Natural killer cell (primary cell): ENCODE data around the gene CEP104. TPM values are rescaled to one million over a fixed set of nuclear protein-coding genes. Genes with fewer than 3 reads are reported as not detected.

Experiments
- ATAC-seq, 3 donors: fragments of 150-1000 bp in 2 of 3; fragments of 200-7000 bp in 1 of 3; cut with Tn5 transposase; 1 replicate in 1 of 3; 2 replicates in 2 of 3; pipeline ENCODE4 v1.10.0; 2021; ENCODE audit warnings: mild to moderate bottlenecking in 2 of 3, moderate library complexity in 2 of 3
- DNase-seq, 2 donors: peaks; one replicate each; pipeline versions ENCODE4 v3.0.0 to v3.0.0-alpha.2; 2013 to 2021; ENCODE audit warnings: mixed read lengths in 1 of 2
- H3K27ac ChIP-seq: one replicate; pipeline ENCODE4 v1.5.1; 2013; ENCODE audit warnings: mild to moderate bottlenecking, low read length
- H3K27me3 ChIP-seq: one replicate; pipeline ENCODE4 v1.6.1; 2013; ENCODE audit warnings: low read length; ENCODE audit not compliant: control insufficient read depth, insufficient read depth
- H3K36me3 ChIP-seq: one replicate; pipeline ENCODE4 v1.6.1; 2013; ENCODE audit warnings: low read length; ENCODE audit not compliant: control insufficient read depth, insufficient read depth
- H3K4me1 ChIP-seq: one replicate; pipeline ENCODE4 v1.6.1; 2013; ENCODE audit warnings: low read length; ENCODE audit not compliant: control insufficient read depth, insufficient read depth
- H3K4me3 ChIP-seq: one replicate; pipeline ENCODE4 v1.5.1; 2013; ENCODE audit warnings: low read length
- H3K9me3 ChIP-seq: one replicate; pipeline ENCODE4 v1.6.1; 2013; ENCODE audit warnings: low read length; ENCODE audit not compliant: control insufficient read depth, insufficient read depth
- H3K27ac Mint-ChIP-seq, 2 donors: one replicate each; pipeline ENCODE4 v1.8.0; 2022; ENCODE audit warnings: mild to moderate bottlenecking in 2 of 2, mixed read lengths in 2 of 2, moderate library complexity in 1 of 2
- H3K27me3 Mint-ChIP-seq, 2 donors: one replicate each; pipeline ENCODE4 v1.8.0; 2022; ENCODE audit warnings: low read depth in 2 of 2, mixed read lengths in 2 of 2
- H3K36me3 Mint-ChIP-seq: one replicate; pipeline ENCODE4 v1.8.0; 2022; ENCODE audit warnings: mixed read lengths
- H3K4me1 Mint-ChIP-seq, 2 donors: one replicate each; pipeline ENCODE4 v1.8.0; 2022; ENCODE audit warnings: mixed read lengths in 2 of 2
- H3K4me3 Mint-ChIP-seq: one replicate; pipeline ENCODE4 v1.8.0; 2022; ENCODE audit warnings: mild to moderate bottlenecking, moderate library complexity, mixed read lengths
- H3K9me3 Mint-ChIP-seq, 2 donors: one replicate each; pipeline ENCODE4 v1.8.0; 2022; ENCODE audit warnings: mixed read lengths in 2 of 2
- CTCF ChIP-seq: fragments of 200-600 bp; IDR thresholded peaks from one replicate; pipeline ENCODE4 v1.8.0; 2022; ENCODE audit warnings: antibody characterized with exemption
- WGBS: methylation state at CpG from one replicate; pipeline ENCODE4 v1.1.7; 2013; ENCODE audit warnings: missing lambda C conversion rate; ENCODE audit not compliant: insufficient coverage; 5-methylcytosine and 5-hydroxymethylcytosine counted together
- intact Hi-C: fragments of 100-400 bp; cut with micrococcal nuclease; formaldehyde crosslinking; loops from one replicate; pipeline ENCODE4 v1.14.2; 2022
- total RNA-seq, 4 donors: library from RNA; stranded (reverse); fragments of 120-200 nt in 1 of 4; gene quantifications; one replicate each; pipeline versions ENCODE4 v1.2.3 to v1.2.4, GENCODE V29; 2013 to 2022

CEP104 gene
- total RNA-seq, 3 donors from 2014 or later (not counting 1 experiment from before 2014, with no cell fraction given): 37.1 to 60.2 (median 51.8) TPM

DNA sequence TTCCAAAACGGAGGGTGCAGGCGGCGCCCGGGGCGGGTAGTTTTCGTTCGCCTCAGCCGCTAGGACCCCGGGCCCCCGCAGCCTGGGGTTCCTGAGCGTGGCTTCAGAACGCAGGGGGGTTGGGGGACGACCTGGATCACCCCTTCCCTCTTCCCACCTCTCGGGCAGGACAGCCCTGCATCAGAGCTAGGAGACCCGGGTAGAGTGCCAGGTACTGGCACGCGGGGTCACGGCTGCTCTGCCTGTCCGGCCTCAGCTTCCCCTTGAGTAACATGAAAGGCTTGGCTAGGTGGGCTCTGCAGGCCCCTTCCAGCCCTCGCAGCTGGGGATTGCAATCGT lies 749 bp upstream of the CEP104 start:
- Mint-ChIP-seq H3K36me3 (no peaks in the 10 kb centered on the region), H3K4me1 (peaks cover 23 to 32% of the 10 kb centered on the region in 2 donors), H3K27ac (peak overlapping the region; percentile 85 to 92), H3K4me3 (peak overlapping the region; percentile 98), H3K9me3 (no peaks in the 10 kb centered on the region), H3K27me3 (no peaks in the 10 kb centered on the region)
- no peaks in the 10 kb centered on the region for H3K36me3 ChIP-seq
- no peak for ATAC-seq
- H3K9me3 ChIP-seq: no peaks in the 10 kb centered on the region
- WGBS: 13% methylated on average over 21 of the region's 21 CpGs
- peaks cover 25% of the 10 kb centered on the region for H3K4me1 ChIP-seq
- no peak for TF ChIP-seq CTCF
- no peak for DNase-seq
- intact Hi-C loops: loop anchor here (1.0 kb wide), 3 partner anchors 26 to 61 kb away; partner anchors contain the start of genes C1orf174 and LRRC47
- H3K27ac ChIP-seq: peak overlapping the region; percentile 69
- H3K4me3 ChIP-seq: peak overlapping the region; percentile 81
- no peaks in the 10 kb centered on the region for H3K27me3 ChIP-seq

DNA sequence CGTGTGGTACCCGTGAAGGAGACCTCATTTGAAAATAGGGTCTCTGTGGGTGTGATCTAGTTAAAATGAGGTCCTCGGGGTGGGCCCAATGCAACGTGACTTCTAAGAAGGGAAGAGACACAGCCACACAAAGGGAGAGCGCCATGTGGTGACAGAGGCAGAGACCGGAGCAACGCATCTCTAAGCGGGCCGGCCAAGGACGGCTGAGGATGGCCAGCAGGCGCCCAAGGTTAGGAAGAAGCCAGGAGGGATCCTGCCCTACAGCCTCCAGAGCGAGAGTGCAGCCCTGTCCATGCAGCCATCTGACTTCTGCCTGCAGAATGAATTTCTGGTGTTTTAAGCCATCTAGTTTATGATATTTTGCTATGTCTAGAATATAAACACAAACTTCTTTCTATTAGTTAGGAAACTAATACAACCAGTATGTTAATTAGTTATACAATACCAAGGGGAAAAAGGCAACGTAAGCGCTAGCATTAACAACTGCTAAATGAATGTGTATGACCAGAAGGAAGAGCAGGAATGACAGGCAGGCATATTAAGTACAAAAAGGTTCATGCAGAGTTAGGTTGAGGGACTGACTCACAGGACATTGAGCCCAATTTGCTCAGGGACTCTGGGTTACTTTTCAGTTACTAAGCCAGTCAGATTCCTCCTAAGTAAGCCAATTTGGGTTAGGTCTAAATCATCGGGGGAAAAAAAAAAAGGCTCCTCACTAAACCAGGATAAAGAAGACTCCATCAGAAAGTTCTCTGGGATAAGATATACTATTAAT lies 4.1 kb downstream of the CEP104 start:
- Mint-ChIP-seq H3K4me3 (no peak overlapping the region), H3K27me3 (no peaks in the 10 kb centered on the region), H3K36me3 (peaks cover 5% of the 10 kb centered on the region), H3K27ac (no peak overlapping the region), H3K9me3 (no peaks in the 10 kb centered on the region), H3K4me1 (peaks cover 19 to 27% of the 10 kb centered on the region in 2 donors)
- Histone ChIP-seq H3K9me3 (no peaks in the 10 kb centered on the region), H3K4me1 (peaks cover 16% of the 10 kb centered on the region), H3K36me3 (peaks cover 23% of the 10 kb centered on the region), H3K27me3 (no peaks in the 10 kb centered on the region), H3K4me3 (no peak overlapping the region), H3K27ac (no peak overlapping the region)
- no peak for TF ChIP-seq CTCF
- ATAC-seq (no peak), DNase-seq (no peak)
- 87% methylated on average over 14 of the region's 15 CpGs for WGBS
- intact Hi-C loops: no loop called here

- no peak for ATAC-seq
- no peaks in the 10 kb centered on the region for H3K27me3 Mint-ChIP-seq
- no peak overlapping the region for H3K27ac Mint-ChIP-seq
- intact Hi-C loops: no loop called here
- no peaks in the 10 kb centered on the region for H3K9me3 ChIP-seq
- WGBS: 92% methylated on average over 12 of the region's 12 CpGs
- no peak for TF ChIP-seq CTCF
- no peak overlapping the region for H3K27ac ChIP-seq
- H3K4me1 ChIP-seq: peaks cover 10% of the 10 kb centered on the region
- H3K4me3 Mint-ChIP-seq: no peak overlapping the region
- DNase-seq: no peak
- H3K36me3 ChIP-seq: peaks cover 29% of the 10 kb centered on the region
- peaks cover 19 to 22% of the 10 kb centered on the region in 2 donors for H3K4me1 Mint-ChIP-seq
- peaks cover 5% of the 10 kb centered on the region for H3K36me3 Mint-ChIP-seq
- no peaks in the 10 kb centered on the region for H3K27me3 ChIP-seq
- H3K4me3 ChIP-seq: no peak overlapping the region
- H3K9me3 Mint-ChIP-seq: no peaks in the 10 kb centered on the region
These were observed 4.9 kb downstream of the CEP104 start for GRCh38 chr1:3852091-3852490.

GRCh38 chr1:3851292-3851691 lies 5.7 kb downstream of the CEP104 start:
- no peak overlapping the region for H3K4me3 Mint-ChIP-seq
- 92% methylated on average over 6 of the region's 6 CpGs for WGBS
- Histone ChIP-seq H3K36me3 (peaks cover 32% of the 10 kb centered on the region), H3K27ac (no peak overlapping the region), H3K27me3 (no peaks in the 10 kb centered on the region), H3K4me3 (no peak overlapping the region), H3K4me1 (peaks cover 7% of the 10 kb centered on the region), H3K9me3 (no peaks in the 10 kb centered on the region)
- H3K4me1 Mint-ChIP-seq: peaks cover 18 to 20% of the 10 kb centered on the region in 2 donors
- TF ChIP-seq CTCF: no peak
- DNase-seq (no peak), ATAC-seq (no peak)
- no peaks in the 10 kb centered on the region for H3K9me3 Mint-ChIP-seq
- intact Hi-C loops: no loop called here
- H3K27me3 Mint-ChIP-seq: no peaks in the 10 kb centered on the region
- H3K36me3 Mint-ChIP-seq: peaks cover 5% of the 10 kb centered on the region
- no peak overlapping the region for H3K27ac Mint-ChIP-seq
